Activated T-helper 2 cell treated with anti-CD3 and anti-CD28 coated beads, Interferon-gamma antibody, Interleukin-2, Interleukin-4, amounts not matched to agents 10 μg/mL and 5 μg/mL and 100 μg/mL, durations not matched to agents 14 hours and 24 hours and 36 hours (primary cell): ENCODE measurements around the gene NUDT16. TPM values are rescaled to one million over a fixed set of nuclear protein-coding genes. Genes with fewer than 3 reads are reported as not detected.

ENCODE experiments used
- DNase-seq: peaks from one replicate; pipeline ENCODE4 v3.0.0; 2021; ENCODE audit warnings: low spot score
- H3K27ac Mint-ChIP-seq: one replicate; pipeline ENCODE4 v1.8.0; 2021; ENCODE audit warnings: mixed read lengths
- H3K27me3 Mint-ChIP-seq: one replicate; pipeline ENCODE4 v1.8.0; 2021; ENCODE audit warnings: low read depth, mixed read lengths
- H3K36me3 Mint-ChIP-seq: one replicate; pipeline ENCODE4 v1.8.0; 2021; ENCODE audit warnings: low read depth, mixed read lengths
- H3K4me1 Mint-ChIP-seq: one replicate; pipeline ENCODE4 v1.8.0; 2021; ENCODE audit warnings: low read depth, mixed read lengths
- H3K4me3 Mint-ChIP-seq: one replicate; pipeline ENCODE4 v1.8.0; 2021; ENCODE audit warnings: low read depth, mild to moderate bottlenecking, moderate library complexity, mixed read lengths
- H3K9me3 Mint-ChIP-seq: one replicate; pipeline ENCODE4 v1.8.0; 2021; ENCODE audit warnings: mixed read lengths
- intact Hi-C: fragments of 100-400 bp; cut with micrococcal nuclease; formaldehyde crosslinking; loops from one replicate; pipeline ENCODE4 v1.15.1; 2023
- total RNA-seq: library from RNA; stranded (reverse); gene quantifications from 2 replicates; pipeline ENCODE4 v1.2.3, GENCODE V29; 2022

NUDT16 gene
- total RNA-seq, 1 donor from 2014 or later: 10.2 TPM

DNA sequence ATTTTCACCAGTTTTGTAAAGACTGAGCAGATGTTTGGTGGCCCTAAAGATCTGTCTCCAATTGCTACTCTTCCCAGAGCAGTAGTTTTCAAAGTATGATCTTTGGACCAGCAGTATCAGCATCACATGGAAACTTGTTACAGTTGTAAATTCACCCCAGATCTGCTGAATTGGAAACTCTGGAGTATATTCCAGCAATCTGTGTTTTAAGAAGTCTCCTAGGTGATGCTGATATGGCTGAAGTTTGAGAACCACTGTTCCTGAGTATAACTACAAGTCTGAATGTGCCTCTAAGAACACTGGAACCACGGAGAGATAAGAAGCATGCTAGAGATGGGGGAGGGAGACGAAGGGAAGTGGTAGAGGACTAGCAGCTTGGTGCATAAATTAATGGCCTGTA lies 45.7 kb downstream of the NUDT16 start:
- Mint-ChIP-seq H3K27me3 (no peaks in the 10 kb centered on the region), H3K4me1 (peaks cover 3% of the 10 kb centered on the region), H3K36me3 (no peaks in the 10 kb centered on the region), H3K27ac (no peak overlapping the region), H3K9me3 (no peaks in the 10 kb centered on the region), H3K4me3 (no peak overlapping the region)
- DNase-seq: no peak
- intact Hi-C loops: no loop called here

GRCh38 chr3:131431754-131432153 lies 50.2 kb downstream of the NUDT16 start:
- Mint-ChIP-seq H3K27me3 (peaks cover 7% of the 10 kb centered on the region), H3K4me3 (no peak overlapping the region), H3K9me3 (no peaks in the 10 kb centered on the region), H3K27ac (no peak overlapping the region), H3K4me1 (peaks cover 3% of the 10 kb centered on the region), H3K36me3 (no peaks in the 10 kb centered on the region)
- intact Hi-C loops: no loop called here
- no peak for DNase-seq

- no peaks in the 10 kb centered on the region for H3K36me3 Mint-ChIP-seq
- DNase-seq: no peak
- H3K9me3 Mint-ChIP-seq: no peaks in the 10 kb centered on the region
- intact Hi-C loops: no loop called here
- H3K27me3 Mint-ChIP-seq: peaks cover 10% of the 10 kb centered on the region
- no peaks in the 10 kb centered on the region for H3K4me1 Mint-ChIP-seq
- no peak overlapping the region for H3K4me3 Mint-ChIP-seq
- no peak overlapping the region for H3K27ac Mint-ChIP-seq
These were observed 50.9 kb downstream of the NUDT16 start for GRCh38 chr3:131432441-131432840.

DNA sequence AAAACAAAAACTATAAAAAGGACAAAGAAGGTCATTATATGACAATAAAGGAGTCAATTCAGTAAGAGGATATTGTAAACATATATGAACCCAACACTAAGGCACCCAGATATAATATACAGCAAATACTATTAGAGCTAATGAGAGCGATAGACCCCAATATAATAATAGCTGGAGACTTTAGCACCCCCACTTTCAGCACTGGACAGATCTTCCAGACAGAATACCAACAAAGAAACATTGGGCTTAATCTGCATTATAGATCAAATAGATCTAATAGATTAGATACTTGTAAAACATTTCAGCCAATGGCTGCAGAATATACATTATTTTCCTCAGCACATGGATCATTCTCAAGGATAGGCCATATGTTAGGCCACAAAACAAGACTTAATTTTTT lies 53.4 kb downstream of the NUDT16 start:
- Mint-ChIP-seq H3K9me3 (no peaks in the 10 kb centered on the region), H3K36me3 (no peaks in the 10 kb centered on the region), H3K27me3 (peaks cover 16% of the 10 kb centered on the region)

More for the DNA sequence above, 53.4 kb downstream of the NUDT16 start:
- Mint-ChIP-seq H3K27ac (no peak overlapping the region), H3K4me1 (no peaks in the 10 kb centered on the region), H3K4me3 (no peak overlapping the region)
- intact Hi-C loops: no loop called here
- no peak for DNase-seq

Other genes with a start within 250 kb of the NUDT16 start
- 149 and 157 TPM in 2 replicates for gene MRPL3, start 121.2 kb downstream of the NUDT16 start, total RNA-seq